AG09309 (cell line): Measurements from ENCODE around the gene TNFSF15.

ENCODE experiments used
- DNase-seq: peaks from one replicate; pipeline ENCODE4 v3.0.0-alpha.2; 2010; ENCODE audit warnings: low read depth
- H3K4me3 ChIP-seq: 2 replicates; pipeline ENCODE4 v1.5.1; 2011; ENCODE audit warnings: mild to moderate bottlenecking, low read depth, low read length, moderate library complexity; ENCODE audit not compliant: control insufficient read depth
- TF ChIP-seq, protein P1 (sequence below): IDR thresholded peaks from 2 replicates; pipeline ENCODE4 v1.5.1; 2011; ENCODE audit warnings: mild to moderate bottlenecking, low read depth, low read length, inconsistent platforms; ENCODE audit not compliant: insufficient read depth, control insufficient read depth; ENCODE audit errors: missing control alignments

Gene TNFSF15

DNA sequence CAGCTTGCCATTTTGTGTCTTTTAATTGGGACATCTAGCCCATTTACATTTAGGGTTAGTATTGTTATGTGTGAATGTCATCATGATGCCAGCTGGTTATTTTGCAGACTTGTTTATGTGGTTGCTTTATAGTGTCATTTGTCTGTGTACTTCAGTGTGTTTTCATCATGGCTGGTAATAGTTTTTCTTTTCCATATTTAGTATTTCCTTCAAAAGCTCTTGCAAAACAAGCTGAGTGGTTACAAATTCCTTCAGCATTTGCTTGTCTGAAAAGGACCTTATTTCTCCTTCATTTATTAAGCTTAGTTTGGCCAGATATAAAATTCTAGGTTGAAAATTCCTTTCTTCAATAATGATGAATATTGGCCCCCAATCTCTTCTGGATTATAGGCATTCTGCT lies 28.5 kb upstream of the TNFSF15 start:
- no peak overlapping the region for H3K4me3 ChIP-seq
- TF ChIP-seq, protein P1, sequence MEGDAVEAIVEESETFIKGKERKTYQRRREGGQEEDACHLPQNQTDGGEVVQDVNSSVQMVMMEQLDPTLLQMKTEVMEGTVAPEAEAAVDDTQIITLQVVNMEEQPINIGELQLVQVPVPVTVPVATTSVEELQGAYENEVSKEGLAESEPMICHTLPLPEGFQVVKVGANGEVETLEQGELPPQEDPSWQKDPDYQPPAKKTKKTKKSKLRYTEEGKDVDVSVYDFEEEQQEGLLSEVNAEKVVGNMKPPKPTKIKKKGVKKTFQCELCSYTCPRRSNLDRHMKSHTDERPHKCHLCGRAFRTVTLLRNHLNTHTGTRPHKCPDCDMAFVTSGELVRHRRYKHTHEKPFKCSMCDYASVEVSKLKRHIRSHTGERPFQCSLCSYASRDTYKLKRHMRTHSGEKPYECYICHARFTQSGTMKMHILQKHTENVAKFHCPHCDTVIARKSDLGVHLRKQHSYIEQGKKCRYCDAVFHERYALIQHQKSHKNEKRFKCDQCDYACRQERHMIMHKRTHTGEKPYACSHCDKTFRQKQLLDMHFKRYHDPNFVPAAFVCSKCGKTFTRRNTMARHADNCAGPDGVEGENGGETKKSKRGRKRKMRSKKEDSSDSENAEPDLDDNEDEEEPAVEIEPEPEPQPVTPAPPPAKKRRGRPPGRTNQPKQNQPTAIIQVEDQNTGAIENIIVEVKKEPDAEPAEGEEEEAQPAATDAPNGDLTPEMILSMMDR: no peak
- DNase-seq: no peak

DNA sequence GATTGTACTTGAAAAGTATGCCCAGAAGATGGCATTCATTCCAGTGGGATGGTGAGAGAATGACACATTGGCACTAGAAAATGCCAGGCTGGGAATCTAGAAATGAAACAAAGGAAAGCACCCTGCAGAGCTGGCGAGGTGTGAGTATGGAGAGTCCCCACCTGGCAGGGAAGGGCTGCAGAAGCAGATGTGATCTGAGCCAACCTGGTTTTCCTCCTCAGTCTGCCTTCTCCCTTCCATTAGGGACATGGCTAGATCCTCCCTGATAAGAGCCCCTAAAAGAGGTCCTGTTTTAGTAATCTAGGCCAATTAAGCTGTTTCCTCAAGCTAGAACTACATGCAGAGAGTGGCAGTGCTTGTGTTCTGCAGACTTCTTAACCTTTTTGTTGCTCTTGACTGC lies 24.7 kb upstream of the TNFSF15 start:
- DNase-seq: no peak
- H3K4me3 ChIP-seq: no peak overlapping the region
- TF ChIP-seq, protein P1: no peak

DNA sequence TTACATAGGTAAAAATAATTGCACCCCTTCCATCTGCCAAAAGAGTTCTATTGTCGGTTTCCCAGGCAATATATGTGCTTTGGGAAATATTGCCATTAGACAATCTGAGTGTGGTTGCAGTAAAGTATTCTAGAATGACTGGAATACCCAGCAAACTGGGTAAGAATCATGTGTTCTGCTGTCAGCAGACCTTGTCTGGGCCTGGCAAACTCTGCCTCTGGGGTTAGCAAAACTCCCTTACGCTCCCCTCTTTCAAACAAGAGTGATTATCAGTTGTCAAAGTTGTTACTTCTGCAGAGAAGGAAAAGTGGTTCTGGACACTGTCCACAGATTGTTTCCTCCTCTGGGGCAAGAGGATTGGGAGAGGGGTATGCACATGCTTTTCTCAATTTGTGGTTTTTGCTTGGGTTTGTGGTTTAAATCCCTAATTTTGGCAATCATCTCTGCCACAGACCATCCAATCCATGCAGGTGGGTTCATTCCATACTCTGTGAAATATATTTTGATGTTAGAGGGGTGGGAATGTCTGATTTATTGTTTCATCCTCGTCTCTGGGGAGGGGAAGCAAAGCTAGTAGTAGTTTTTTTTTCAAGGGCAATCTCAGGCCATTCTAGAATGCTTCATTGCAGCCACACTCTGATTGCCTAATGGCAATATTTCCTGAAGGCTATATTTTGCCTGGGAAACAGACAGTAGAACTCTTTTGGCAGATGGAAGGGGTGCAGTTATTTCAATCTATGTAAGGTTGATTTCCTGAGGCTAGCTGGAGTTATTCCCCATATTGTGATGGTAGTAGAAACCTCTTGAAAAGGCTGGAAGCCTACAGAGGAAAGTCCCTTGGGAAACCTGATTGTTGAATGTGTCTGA lies 24.0 kb upstream of the TNFSF15 start:
- DNase-seq: no peak
- H3K4me3 ChIP-seq: no peak overlapping the region
- TF ChIP-seq, protein P1: no peak

DNA sequence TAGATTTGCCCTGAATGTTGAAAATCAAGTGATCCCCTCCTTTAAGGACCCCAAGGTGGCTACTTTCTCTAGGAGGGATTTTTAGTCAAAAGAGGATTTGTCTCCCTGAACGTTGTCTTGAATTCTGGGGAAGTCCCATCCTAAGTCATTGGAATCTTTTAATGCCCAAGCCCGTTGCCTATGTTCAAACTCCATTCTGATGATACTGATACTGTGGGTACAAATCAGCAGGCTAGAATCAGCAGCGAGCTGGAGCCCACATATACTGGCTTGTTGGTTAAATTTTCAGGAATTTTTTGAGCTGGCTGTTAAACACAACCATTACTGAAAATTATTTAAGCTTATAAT lies 22.4 kb upstream of the TNFSF15 start:
- H3K4me3 ChIP-seq: no peak overlapping the region
- TF ChIP-seq, protein P1: no peak
- DNase-seq: no peak

DNA sequence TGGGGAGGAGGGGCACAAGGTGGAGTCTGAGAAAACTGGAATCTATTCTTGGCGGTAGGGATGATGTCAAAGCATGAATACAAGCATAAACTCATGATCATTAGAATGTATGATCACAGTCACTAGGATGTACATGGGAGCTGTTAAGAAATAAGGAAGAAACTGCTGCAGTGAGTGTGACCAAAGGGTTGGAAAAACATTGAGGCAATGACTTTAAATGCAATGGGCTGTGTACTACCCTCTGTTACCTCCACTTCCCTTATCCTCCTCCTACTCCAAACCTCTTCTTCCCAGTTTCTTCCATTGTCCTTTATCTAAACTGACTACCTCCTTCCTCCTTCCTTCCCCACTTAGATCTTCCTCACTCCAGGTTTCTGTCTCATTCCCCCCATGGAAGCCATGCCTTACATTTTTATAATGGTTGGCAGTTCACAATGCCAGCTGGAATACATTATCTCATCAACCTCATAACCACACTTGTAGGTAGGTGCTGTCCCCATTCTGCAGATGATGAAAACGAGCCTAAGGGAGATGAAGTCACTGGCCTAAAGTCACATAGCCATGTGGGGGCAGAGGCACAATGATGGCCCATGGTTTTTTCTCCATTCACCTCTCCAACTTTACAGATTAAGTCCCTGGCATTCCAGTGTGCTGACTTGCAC lies 21.9 kb upstream of the TNFSF15 start:
- no peak for DNase-seq
- TF ChIP-seq, protein P1: no peak
- H3K4me3 ChIP-seq: no peak overlapping the region

DNA sequence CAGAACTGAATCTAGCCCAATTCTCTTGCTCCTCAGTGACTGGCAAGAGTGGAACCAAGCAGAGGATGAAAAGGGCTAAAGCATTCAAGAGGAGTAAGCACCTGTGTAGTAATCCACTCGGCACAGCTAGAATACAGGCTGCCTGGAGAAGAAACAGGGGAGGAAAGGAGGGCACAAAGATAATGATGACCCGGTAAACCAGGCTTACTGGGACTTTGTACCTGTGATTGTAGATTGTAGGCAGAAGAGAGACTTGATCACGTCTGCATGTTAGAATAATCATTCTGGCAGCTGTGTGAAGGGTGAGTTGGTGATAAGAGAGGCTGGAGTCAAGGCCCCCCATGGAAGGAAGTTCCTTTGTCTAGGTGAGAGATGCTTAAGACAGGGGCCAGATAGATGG lies 20.6 kb upstream of the TNFSF15 start:
- TF ChIP-seq, protein P1: no peak
- no peak overlapping the region for H3K4me3 ChIP-seq
- DNase-seq: no peak
